ENCODE data around the gene SEMA3C. TPM values are rescaled to one million over a fixed set of nuclear protein-coding genes. Genes with fewer than 3 reads are reported as not detected.

Gene SEMA3C
- total and polyA plus RNA-seq, 8 donors, result 0.28 to 11.3 (median 1.0) TPM

DNA sequence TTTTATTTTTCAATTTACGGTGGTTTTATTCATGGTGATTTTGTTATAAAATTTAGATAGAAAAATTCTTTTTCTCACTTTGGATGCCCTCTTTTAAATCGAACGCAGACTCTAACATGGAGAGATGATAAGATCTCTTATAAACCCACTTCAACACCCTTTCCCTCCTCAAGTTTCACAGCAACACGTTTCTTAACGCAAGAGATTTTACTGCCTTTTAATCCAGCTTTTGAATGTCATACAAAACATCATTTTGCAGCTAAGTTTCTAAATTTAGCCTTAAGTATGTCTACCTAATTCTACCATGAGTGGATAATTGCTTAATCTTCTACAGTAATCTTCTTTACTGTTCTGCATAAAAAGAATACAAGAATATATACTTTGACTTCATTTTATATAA is 70.0 kb downstream of the SEMA3C start:
- intact Hi-C loops (cut with DNase I), result no loop called here
- Histone ChIP-seq H3K27ac (no peak overlapping the region), H3K4me1 (no peaks in the 10 kb centered on the region), H3K36me3 (no peaks in the 10 kb centered on the region), H3K9me3 (no peaks in the 10 kb centered on the region), H3K4me3 (no peak overlapping the region), H3K27me3 (peaks cover 0 to 21% (median 0%) of the 10 kb centered on the region in 4 donors)
- DNase-seq (no peak), ATAC-seq (no peak), FAIRE-seq (no peak)
- 70 to 76% methylated on average over 5 of the region's 5 CpGs for WGBS, 2 donors
- TF ChIP-seq CTCF (IDR thresholded peaks at IDR 0.05), result no peak

GRCh38 chr7:80847895-80848294 is 71.0 kb downstream of the SEMA3C start:
- Histone ChIP-seq H3K27ac (no peak overlapping the region), H3K27me3 (peaks cover 0 to 21% (median 0%) of the 10 kb centered on the region in 4 donors), H3K9me3 (no peaks in the 10 kb centered on the region), H3K36me3 (no peaks in the 10 kb centered on the region), H3K4me3 (no peak overlapping the region), H3K4me1 (no peaks in the 10 kb centered on the region)
- WGBS, 2 donors, result 68 to 79% methylated on average over 3 of the region's 3 CpGs
- no peak for TF ChIP-seq CTCF (IDR thresholded peaks at IDR 0.05)
- FAIRE-seq (no peak), ATAC-seq (no peak), DNase-seq (no peak)
- intact Hi-C loops (cut with DNase I), result no loop called here

- DNase-seq (no peak), ATAC-seq (no peak), FAIRE-seq (no peak)
- Histone ChIP-seq H3K9me3 (no peaks in the 10 kb centered on the region), H3K27ac (no peak overlapping the region), H3K27me3 (peaks cover 0 to 20% (median 0%) of the 10 kb centered on the region in 4 donors), H3K4me1 (no peaks in the 10 kb centered on the region), H3K4me3 (no peak overlapping the region), H3K36me3 (no peaks in the 10 kb centered on the region)
- intact Hi-C loops (cut with DNase I), result no loop called here
- WGBS, 2 donors, result 78 to 87% methylated on average over 3 of the region's 3 CpGs
- TF ChIP-seq CTCF (IDR thresholded peaks at IDR 0.05), result no peak
These were observed 71.8 kb downstream of the SEMA3C start for GRCh38 chr7:80847027-80847426.

GRCh38 chr7:80844916-80845315 is 73.9 kb downstream of the SEMA3C start:
- FAIRE-seq, result no peak
- Histone ChIP-seq H3K27me3 (peaks cover 0 to 14% (median 0%) of the 10 kb centered on the region in 4 donors), H3K4me1 (no peaks in the 10 kb centered on the region), H3K36me3 (no peaks in the 10 kb centered on the region), H3K4me3 (no peak overlapping the region), H3K9me3 (no peaks in the 10 kb centered on the region), H3K27ac (no peak overlapping the region)
- no peak for ATAC-seq
- intact Hi-C loops (cut with DNase I), result no loop called here
- TF ChIP-seq CTCF (IDR thresholded peaks at IDR 0.05), result no peak
- WGBS, 2 donors, result 81 to 82% methylated on average over 5 of the region's 5 CpGs
- no peak for DNase-seq

DNA sequence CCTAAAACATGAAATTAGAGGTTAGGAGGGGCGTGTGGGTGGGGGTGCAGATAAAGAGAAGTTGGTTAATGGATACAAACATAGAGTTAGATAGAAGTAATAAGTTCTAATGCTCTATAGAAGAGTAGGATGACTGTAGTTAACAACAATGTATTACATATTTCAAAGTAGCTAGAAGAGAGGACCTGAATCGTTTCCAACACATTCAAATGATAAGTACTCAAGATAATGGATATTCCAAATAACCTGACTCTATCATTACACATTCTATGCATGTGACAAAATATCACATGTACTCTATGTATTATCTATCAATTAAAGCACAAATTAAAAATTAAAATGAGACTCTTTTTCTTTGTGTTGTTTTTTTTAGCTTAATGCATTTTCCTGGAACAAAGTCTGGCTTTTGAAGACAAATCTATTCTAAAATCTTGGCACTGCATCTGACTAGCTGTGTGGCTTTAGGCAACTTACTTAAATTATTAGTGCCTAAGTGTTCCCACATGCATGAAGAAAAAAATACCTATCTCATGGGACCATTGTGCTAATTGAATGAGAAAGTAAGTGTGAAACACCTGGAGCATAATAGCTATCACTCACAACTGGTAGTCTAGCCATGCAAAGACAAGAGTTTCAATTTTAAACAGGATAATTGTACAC is 75.7 kb downstream of the SEMA3C start:
- H3K27ac ChIP-seq, result no peak overlapping the region
- TF ChIP-seq CTCF (IDR thresholded peaks at IDR 0.05), result no peak
- H3K27me3 ChIP-seq, result peaks cover 0 to 4% (median 0%) of the 10 kb centered on the region in 4 donors
- H3K36me3 ChIP-seq, result no peaks in the 10 kb centered on the region
- DNase-seq, result no peak
- 54 to 55% methylated on average over 2 of the region's 2 CpGs for WGBS, 2 donors
- H3K4me1 ChIP-seq, result no peaks in the 10 kb centered on the region
- intact Hi-C loops (cut with DNase I), result no loop called here
- no peaks in the 10 kb centered on the region for H3K9me3 ChIP-seq
- H3K4me3 ChIP-seq, result no peak overlapping the region
- ATAC-seq, result no peak
- no peak for FAIRE-seq

All from pancreas (tissue), 10 donors.